Stimulated activated CD8-positive, alpha-beta memory T cell treated with anti-CD3 and anti-CD28 coated beads, Interleukin-4, amount 100 ng/mL, for 1 hour (primary cell): ENCODE data around the gene NUSAP1.
"Not testable (repeated sequence)": the region's sequence is repeated elsewhere in the genome, so short reads cannot be mapped to it uniquely, and the experiment has no call there.

Experiments
- DNase-seq, 2 donors: peaks; one replicate each; pipeline ENCODE4 v3.0.0-alpha.2; 2020; ENCODE audit warnings: low read depth in 2 of 2, low spot score in 1 of 2

The NUSAP1 gene

GRCh38 chr15:41331833-41332193 is 868 bp upstream of the NUSAP1 start:
- DNase-seq: no peak

DNA sequence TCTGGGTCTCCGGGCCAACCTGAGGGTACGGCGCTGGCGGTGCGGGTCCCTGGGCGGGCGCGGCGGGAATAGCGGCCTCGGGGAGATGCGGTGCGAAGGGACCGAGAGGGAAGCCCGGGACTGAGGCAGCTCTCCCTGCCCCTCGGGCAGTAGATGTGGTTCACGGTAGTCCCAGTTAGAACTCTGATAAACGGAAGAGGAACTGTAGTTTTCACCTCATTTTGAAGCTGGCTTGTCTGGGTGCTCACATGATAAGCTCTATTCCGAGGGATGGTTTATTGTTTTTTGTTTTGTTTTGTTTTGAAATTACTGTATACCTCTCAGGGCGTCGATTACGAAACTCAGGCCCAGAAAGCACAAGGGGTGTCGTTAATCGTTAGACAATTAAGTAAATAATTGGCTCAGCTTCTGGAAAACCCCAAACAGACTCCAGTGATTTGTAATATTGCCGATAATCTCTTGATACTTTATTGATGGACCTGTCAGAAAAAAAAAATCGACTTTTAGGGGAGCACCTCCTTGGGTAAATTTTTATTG is 413 bp downstream of the NUSAP1 start:
- DNase-seq: no peak

DNA sequence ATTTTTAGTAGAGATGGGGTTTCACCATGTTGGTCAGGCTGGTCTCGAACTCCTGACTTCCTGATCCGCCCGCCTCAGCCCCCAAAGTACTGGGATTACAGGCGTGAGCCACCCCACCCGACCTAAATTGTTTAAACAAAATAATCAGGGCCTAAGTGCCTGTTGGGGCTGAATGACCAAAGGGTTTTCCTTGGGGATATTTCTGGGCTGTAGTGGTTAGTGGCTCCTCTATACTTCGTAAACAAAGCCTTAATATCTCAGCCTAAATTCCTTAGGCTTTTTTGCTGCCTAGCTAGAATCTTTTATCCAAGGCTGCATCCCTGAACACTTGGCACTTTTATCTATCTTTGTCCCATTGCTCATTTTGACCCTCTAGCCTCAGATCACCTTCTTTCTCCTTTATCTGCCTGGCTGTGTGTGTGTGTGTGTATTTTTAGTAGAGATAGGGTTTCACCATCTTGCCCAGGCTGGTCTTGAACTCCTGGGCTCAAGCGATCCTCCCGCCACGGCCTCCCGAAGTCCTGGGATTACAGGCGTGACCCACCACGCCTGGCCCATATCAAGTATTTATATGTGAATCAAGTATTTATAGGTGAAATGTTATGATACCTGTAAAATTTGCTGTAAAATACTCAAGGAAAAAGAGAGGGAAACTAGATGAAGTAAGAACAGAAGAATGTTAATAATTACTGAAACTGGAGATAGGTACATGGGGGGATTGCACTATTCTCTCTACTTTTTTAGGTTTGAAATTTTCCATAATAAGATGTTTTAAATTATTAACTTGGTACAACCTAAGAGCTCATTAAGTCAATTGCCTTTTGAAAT is 1.8 kb downstream of the NUSAP1 start:
- no peak for DNase-seq

GRCh38 chr15:41336549-41336948 is 3.9 kb downstream of the NUSAP1 start:
- DNase-seq: no peak

GRCh38 chr15:41337047-41337446 is 4.4 kb downstream of the NUSAP1 start:
- no peak for DNase-seq

GRCh38 chr15:41337631-41338522 is 5.2 kb downstream of the NUSAP1 start:
- no peak for DNase-seq

DNA sequence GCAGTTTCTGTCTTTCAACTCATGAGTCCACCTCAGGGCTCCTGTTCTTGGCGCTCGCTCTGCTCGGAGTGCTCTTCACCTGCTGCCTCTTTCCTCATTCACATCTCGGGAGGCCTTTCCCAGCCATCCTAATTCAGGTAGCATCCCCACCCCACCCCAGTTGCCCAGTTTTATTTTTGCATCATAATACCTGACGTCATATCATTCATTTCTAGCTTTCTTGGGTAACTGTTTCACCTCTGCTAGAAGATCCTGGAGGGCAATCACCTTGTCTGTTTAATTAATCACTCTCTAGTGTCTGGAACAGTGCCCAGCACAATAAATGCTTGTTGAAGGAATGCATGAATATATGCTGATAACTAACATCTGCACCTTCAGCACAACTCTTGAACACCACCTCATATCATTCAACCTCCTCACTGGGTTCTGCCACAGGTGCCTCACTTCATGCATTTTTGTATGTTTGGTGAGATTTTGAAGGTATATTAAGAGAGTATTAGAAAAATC is 7.6 kb downstream of the NUSAP1 start:
- DNase-seq: no peak

GRCh38 chr15:41341519-41341918 is 8.8 kb downstream of the NUSAP1 start:
- DNase-seq: no peak

GRCh38 chr15:41347236-41347635 is 14.6 kb downstream of the NUSAP1 start:
- no peak for DNase-seq

- DNase-seq: no peak
These were observed 17.5 kb downstream of the NUSAP1 start for GRCh38 chr15:41350057-41350717.

DNA sequence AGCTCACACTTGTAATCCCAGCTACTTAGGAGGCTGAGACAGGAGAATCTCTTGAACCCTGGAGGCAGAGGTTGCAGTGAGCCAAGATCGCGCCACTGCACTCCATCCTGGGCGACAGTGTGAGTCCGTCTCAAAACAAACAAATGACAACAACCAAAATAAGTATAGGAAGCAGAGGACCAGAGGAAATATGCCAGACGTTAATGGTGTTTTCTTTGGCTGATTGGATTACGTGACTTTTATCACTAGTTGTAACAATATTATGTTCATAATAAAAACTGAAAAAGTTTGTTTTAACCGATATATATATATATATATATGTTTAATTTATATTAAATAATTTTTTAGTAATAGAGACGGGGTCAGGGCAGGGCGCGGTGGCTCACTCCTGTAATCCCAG is 21.7 kb downstream of the NUSAP1 start:
- DNase-seq: no peak

GRCh38 chr15:41367418-41367817 is 34.7 kb downstream of the NUSAP1 start:
- no peak for DNase-seq

DNA sequence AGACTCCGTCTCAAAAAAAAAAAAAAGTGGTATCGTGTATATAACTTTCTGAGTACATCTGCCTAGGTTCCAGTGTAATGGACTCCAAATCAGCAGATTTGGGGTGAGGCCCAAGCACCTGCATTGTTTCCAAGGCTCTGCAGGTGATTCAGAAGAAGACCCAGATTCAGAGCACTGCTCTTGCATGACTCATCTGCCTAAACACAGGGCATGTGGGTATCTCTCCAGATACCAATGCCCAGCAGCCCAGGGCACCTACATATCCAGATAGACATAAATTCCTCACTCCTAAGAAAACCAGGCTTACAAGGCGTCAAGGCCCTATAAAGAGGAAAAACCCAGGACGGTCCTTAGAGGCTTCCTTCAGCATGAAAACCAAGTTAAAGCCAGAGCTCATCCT is 45.3 kb downstream of the NUSAP1 start:
- DNase-seq: no peak

GRCh38 chr15:41383974-41384749 is 51.5 kb downstream of the NUSAP1 start:
- not testable (repeated sequence) for DNase-seq

DNA sequence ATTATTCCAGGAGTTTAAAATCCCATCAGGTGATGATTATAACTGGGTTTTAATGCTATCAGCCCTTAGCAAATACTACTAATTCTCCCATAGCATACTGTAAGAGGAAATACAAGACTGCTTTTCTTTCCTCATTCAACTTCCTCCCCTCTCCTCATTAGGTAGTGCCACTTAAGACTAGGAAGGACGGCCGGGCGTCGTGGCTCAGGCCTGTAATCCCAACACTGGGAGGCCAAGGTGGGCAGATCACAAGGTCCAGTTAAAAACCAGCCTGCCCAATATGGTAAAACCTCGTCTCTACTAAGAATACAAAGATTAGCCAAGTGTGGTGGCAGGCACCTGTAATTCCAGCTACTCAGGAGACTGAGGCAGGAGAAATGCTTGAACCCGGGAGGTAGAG is 55.0 kb downstream of the NUSAP1 start:
- DNase-seq: no peak

- DNase-seq: no peak
These were observed 60.0 kb downstream of the NUSAP1 start for GRCh38 chr15:41392659-41393058.

- DNase-seq: no peak
These were observed 62.2 kb downstream of the NUSAP1 start for GRCh38 chr15:41394924-41395323.

GRCh38 chr15:41396111-41396510 is 63.4 kb downstream of the NUSAP1 start:
- DNase-seq: no peak

DNA sequence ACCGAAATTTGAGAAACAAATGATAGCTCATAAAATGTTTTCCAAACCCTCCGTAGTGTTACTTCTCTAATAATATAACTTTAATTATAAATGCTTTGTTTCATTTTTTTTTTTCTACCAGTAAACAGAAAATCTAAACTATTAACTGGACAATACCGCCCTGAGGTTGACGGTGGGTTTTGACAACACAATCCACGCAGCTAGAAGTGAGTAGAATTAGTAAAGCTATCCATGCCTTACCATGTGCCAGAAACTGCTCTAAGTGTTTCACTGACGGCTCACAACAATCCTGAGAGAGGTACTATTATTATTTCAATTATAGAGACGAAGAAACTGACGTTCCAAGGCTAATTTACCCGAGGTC is 69.2 kb downstream of the NUSAP1 start:
- no peak for DNase-seq

DNA sequence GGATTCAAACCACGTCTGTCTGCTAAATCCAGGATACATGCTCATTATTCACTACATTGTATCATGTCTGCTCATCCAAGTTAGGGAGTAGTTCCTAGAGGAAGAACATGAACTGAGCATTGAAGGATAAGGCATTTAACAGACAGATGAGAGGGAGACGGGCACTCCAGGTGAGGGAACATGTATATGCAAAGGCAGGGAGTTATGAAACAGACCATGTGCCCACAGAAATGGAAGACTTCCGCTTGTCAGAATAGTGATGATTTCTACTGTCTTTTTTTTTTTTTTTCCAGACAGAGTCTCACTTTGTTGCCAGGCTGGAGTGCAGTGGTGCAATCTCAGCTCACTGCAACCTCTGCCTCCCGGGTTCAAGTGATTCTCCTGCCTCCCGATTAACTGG is 74.7 kb downstream of the NUSAP1 start:
- DNase-seq: no peak

DNA sequence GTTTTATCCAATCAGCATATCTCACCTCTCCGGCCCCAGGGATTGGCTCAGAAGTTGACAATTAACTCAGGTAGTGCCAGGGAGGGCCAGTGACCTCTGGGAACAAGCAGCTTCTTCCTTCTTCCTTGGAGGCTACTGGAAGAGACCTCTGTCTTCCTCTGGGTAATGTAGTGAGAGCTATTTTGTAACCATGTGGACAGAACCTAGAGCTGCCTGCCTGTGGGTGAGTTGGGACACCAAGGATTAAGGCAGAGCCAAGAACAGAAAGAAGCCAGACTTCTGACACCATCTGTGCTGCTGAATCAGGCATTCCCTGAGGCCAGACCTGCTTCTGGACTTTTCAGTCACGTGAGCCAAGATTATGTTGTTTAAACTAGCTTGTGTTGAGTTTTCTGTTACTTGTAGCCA is 75.6 kb downstream of the NUSAP1 start:
- DNase-seq: no peak
